Measurements from ENCODE around the gene KCNT1. TPM values are rescaled to one million over a fixed set of nuclear protein-coding genes. Genes with fewer than 3 reads are reported as not detected.

The KCNT1 gene
- total and polyA plus RNA-seq, 10 of the 15 experiments (the other 5 are each of a cell fraction or from before 2014, with no cell fraction given): not detected

DNA sequence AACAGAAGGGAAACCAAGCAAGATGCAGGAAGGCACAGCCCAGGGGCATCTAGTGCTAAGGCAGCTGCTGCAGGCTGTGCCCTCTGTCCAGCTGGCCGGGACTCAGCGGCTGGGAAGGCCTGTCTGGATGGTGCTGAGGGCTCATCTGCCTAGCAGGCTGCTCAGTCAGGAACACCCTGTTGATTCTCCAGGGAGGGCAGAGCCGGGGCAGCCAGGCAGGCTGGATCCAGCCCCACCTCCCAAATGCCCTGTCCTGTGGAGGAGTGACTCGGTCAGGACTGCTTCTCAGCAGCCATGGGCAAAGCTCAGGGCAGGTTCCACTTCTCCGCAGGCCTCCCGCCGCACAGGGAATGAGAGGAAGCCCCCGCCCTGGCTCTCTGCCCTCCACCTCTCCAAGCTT, 46.7 kb upstream of the KCNT1 start:
- H4K20me1 ChIP-seq (ENCODE audit: control insufficient read depth, insufficient read depth): no peaks in the 10 kb centered on the region
- no peaks in the 10 kb centered on the region for H3K79me2 ChIP-seq (ENCODE audit: control insufficient read depth, insufficient read depth, low read length)
- H2AFZ ChIP-seq (ENCODE audit: control insufficient read depth, low read depth, low read length): no peak overlapping the region
- RAD21 ChIA-PET (ENCODE audit: unreplicated experiment): no interaction called here
- no peaks in the 10 kb centered on the region for H3K4me1 ChIP-seq (ENCODE audit: control insufficient read depth, insufficient read depth, low read length)
- no peaks in the 10 kb centered on the region; the same call in 1 of the 3 replicates for H3K9me3 ChIP-seq (replicated peaks; ENCODE audit: control insufficient read depth, insufficient read depth, low read length)
- FAIRE-seq (no peak), DNase-seq (ENCODE audit: low read depth, low spot score) (no peak), ATAC-seq (no peak)
- H3K4me3 ChIP-seq: no peak overlapping the region
- SMC1A ChIA-PET (ENCODE audit: uncharacterized antibody, unreplicated experiment): no interaction called here
- H3K9ac ChIP-seq (ENCODE audit: control insufficient read depth, insufficient read depth, low read length): no peak overlapping the region
- H3K27ac ChIP-seq (ENCODE audit: control insufficient read depth, insufficient read depth): no peak overlapping the region
- in situ Hi-C loops (cut with MboI): no loop called here
- POLR2A ChIA-PET: no interaction called here
- TF ChIP-seq SRF (IDR thresholded peaks at IDR 0.05; ENCODE audit: low read depth in 2 of 2, low read length in 2 of 2) (no peak), SREBF2 (IDR thresholded peaks at IDR 0.05; ENCODE audit: low read length) (no peak), HDAC2 (IDR thresholded peaks at IDR 0.05) (no peak), BHLHE40 (IDR thresholded peaks at IDR 0.05; ENCODE audit: borderline replicate concordance in 1 of 2, low read depth in 2 of 2, low read length in 1 of 2) (no peak), ZZZ3 (IDR thresholded peaks at IDR 0.05; ENCODE audit: control insufficient read depth, insufficient read length, low read depth) (no peak), RUNX3 (IDR thresholded peaks at IDR 0.05; ENCODE audit: low read length) (no peak), RB1 (IDR thresholded peaks at IDR 0.05; ENCODE audit: borderline replicate concordance) (no peak), BCL11A (IDR thresholded peaks at IDR 0.05; ENCODE audit: low read depth, low read length) (no peak), STAT1 (conservative IDR thresholded peaks at IDR 0.05) (no peak), ZNF622 (IDR thresholded peaks at IDR 0.05) (no peak), JUND (IDR thresholded peaks at IDR 0.05; ENCODE audit: low read depth, low read length) (no peak)
- TF ChIP-seq, protein P1, sequence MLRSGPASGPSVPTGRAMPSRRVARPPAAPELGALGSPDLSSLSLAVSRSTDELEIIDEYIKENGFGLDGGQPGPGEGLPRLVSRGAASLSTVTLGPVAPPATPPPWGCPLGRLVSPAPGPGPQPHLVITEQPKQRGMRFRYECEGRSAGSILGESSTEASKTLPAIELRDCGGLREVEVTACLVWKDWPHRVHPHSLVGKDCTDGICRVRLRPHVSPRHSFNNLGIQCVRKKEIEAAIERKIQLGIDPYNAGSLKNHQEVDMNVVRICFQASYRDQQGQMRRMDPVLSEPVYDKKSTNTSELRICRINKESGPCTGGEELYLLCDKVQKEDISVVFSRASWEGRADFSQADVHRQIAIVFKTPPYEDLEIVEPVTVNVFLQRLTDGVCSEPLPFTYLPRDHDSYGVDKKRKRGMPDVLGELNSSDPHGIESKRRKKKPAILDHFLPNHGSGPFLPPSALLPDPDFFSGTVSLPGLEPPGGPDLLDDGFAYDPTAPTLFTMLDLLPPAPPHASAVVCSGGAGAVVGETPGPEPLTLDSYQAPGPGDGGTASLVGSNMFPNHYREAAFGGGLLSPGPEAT (IDR thresholded peaks at IDR 0.05; ENCODE audit: low read depth): no peak
- peaks cover 0 to 1% of the 10 kb centered on the region in 2 experiments; a peak in 2 of 4 replicates for H3K27me3 ChIP-seq (replicated peaks in 1 of 2; ENCODE audit: control insufficient read depth in 2 of 2, insufficient read depth in 2 of 2, low read length in 1 of 2)
- H3K4me2 ChIP-seq (ENCODE audit: control insufficient read depth, insufficient read depth): no peak overlapping the region
- CTCF ChIA-PET: no interaction called here
- intact Hi-C loops (cut with micrococcal nuclease; ENCODE audit: unreplicated experiment): no loop called here
- H3K36me3 ChIP-seq (ENCODE audit: control insufficient read depth in 2 of 2, insufficient read depth in 2 of 2, low read length in 1 of 2): no peaks in the 10 kb centered on the region
- 39% methylated on average over 8 of the region's 8 CpGs for WGBS (ENCODE audit: insufficient coverage, insufficient replicate concordance, low lambda C conversion rate, missing lambda C conversion rate)
- no TSS peak for BruUV-seq (replicated peaks)

All from GM12878 (cell line).